Endothelial cell of umbilical vein (primary cell): ENCODE measurements around the gene TTBK1. TPM values are rescaled to one million over a fixed set of nuclear protein-coding genes. Genes with fewer than 3 reads are reported as not detected.

Experiments
- BruUV-seq: library from RNA; stranded (reverse); fragments of 400-500 nt; replicated peaks from 2 replicates; lab custom pipeline; 2021; lab: Mats Ljungman, UMichigan
- CTCF ChIA-PET: fragments of 300-600, 350-600 bp; sonication (Branson Sonifier 250); formaldehyde crosslinking; loops from one replicate; lab custom pipeline; 2021; ENCODE audit warnings: antibody characterized with exemption, inconsistent platforms; lab: Charles Lee
- POLR2A ChIA-PET: fragments of 300-600, 350-600 bp; sonication (Branson Sonifier 250); formaldehyde crosslinking; loops from one replicate; lab custom pipeline; 2021; ENCODE audit warnings: antibody characterized with exemption, inconsistent platforms; lab: Charles Lee
- DNase-seq: peaks from one replicate; pipeline ENCODE4 v3.0.0-alpha.2; 2011; ENCODE audit warnings: low read depth, low spot score
- FAIRE-seq: peaks from 2 replicates; lab custom pipeline; 2011; peaks lifted over from hg19 to GRCh38; lab: Jason Lieb, UNC
- H2AFZ ChIP-seq: 2 replicates; pipeline ENCODE4 v1.6.0; 2012; ENCODE audit warnings: low read depth, low read length, control low read depth, inconsistent platforms
- H3K27ac ChIP-seq: 2 replicates; pipeline ENCODE4 v1.5.1; 2011; ENCODE audit warnings: low read depth, mild to moderate bottlenecking, control low read depth, low read length, moderate library complexity; ENCODE audit not compliant: insufficient read depth
- H3K27me3 ChIP-seq, 2 experiments: 2 replicates each; pipeline versions ENCODE4 v1.6.0 to v1.6.1; 2011; ENCODE audit warnings: low read length in 2 of 2, mixed read lengths in 1 of 2; ENCODE audit not compliant: control insufficient read depth in 2 of 2, insufficient read depth in 2 of 2
- H3K36me3 ChIP-seq, 2 experiments: 2 replicates in 1 of 2; 3 replicates in 1 of 2; pipeline ENCODE4 v1.5.1; 2011; ENCODE audit warnings: low read length in 2 of 2, mild to moderate bottlenecking in 1 of 2, moderate library complexity in 1 of 2; ENCODE audit not compliant: control insufficient read depth in 2 of 2, insufficient read depth in 2 of 2; ENCODE audit errors: extremely low read depth in 1 of 2
- H3K4me1 ChIP-seq: 3 replicates; pipeline ENCODE4 v1.5.1; 2011; ENCODE audit warnings: mild to moderate bottlenecking, low read length; ENCODE audit not compliant: control insufficient read depth, insufficient read depth; ENCODE audit errors: extremely low read depth
- H3K4me2 ChIP-seq: 2 replicates; pipeline ENCODE4 v1.6.1; 2011; ENCODE audit warnings: low read length, control low read depth, mixed read lengths; ENCODE audit not compliant: insufficient read depth
- H3K4me3 ChIP-seq, 3 experiments: fragments of 200-600 bp in 1 of 3; sonication (generic), shearing (Covaris generic) in 1 of 3; replicated peaks in 1 of 3; 2 replicates each; pipeline ENCODE4 v1.5.1; 2011 to 2016; ENCODE audit warnings: control low read depth in 3 of 3, low read length in 3 of 3, mild to moderate bottlenecking in 2 of 3, inconsistent platforms in 1 of 3, low read depth in 1 of 3, moderate library complexity in 1 of 3; ENCODE audit not compliant: insufficient read depth in 1 of 3
- H3K79me2 ChIP-seq: 2 replicates; pipeline ENCODE4 v1.6.0; 2012; ENCODE audit warnings: low read length, inconsistent platforms; ENCODE audit not compliant: control insufficient read depth, insufficient read depth
- H3K9ac ChIP-seq: replicated peaks from 2 replicates; pipeline ENCODE3; 2011; ENCODE audit warnings: low read length, control low read depth; ENCODE audit not compliant: insufficient read depth; ENCODE audit errors: extremely low read depth
- H3K9me1 ChIP-seq: replicated peaks from 3 replicates; pipeline ENCODE4 v1.6.0; 2011; ENCODE audit warnings: mild to moderate bottlenecking, low read length; ENCODE audit not compliant: control insufficient read depth, insufficient read depth; ENCODE audit errors: extremely low read depth
- H3K9me3 ChIP-seq: replicated peaks from 2 replicates; pipeline ENCODE4 v1.5.1; 2012; ENCODE audit warnings: low read length, inconsistent platforms; ENCODE audit not compliant: control insufficient read depth, insufficient read depth
- H4K20me1 ChIP-seq: replicated peaks from 2 replicates; pipeline ENCODE3; 2011; ENCODE audit warnings: mild to moderate bottlenecking, low read length; ENCODE audit not compliant: control insufficient read depth, insufficient read depth; ENCODE audit errors: extremely low read depth
- CTCF ChIP-seq, 2 donors: IDR thresholded peaks; 1 replicate in 1 of 2; 2 replicates in 1 of 2; pipeline ENCODE4 v1.5.1; 2011; ENCODE audit warnings: low read length in 2 of 2, mild to moderate bottlenecking in 2 of 2, moderate library complexity in 2 of 2, control low read depth in 1 of 2, inconsistent platforms in 1 of 2, low read depth in 1 of 2; ENCODE audit not compliant: insufficient read depth in 1 of 2; ENCODE audit errors: extremely low read depth in 1 of 2
- FOS ChIP-seq: IDR thresholded peaks from 2 replicates; pipeline ENCODE4 v1.6.1; 2011; ENCODE audit warnings: mild to moderate bottlenecking, low read length, moderate library complexity, borderline replicate concordance; ENCODE audit not compliant: insufficient read depth
- JUN ChIP-seq: IDR thresholded peaks from 2 replicates; pipeline ENCODE4 v1.6.1; 2011; ENCODE audit warnings: borderline replicate concordance, low read depth; ENCODE audit not compliant: insufficient read length, insufficient read depth
- POLR2AphosphoS5 ChIP-seq: IDR thresholded peaks from 2 replicates; pipeline ENCODE4 v1.6.1; 2012; ENCODE audit warnings: low read depth, mild to moderate bottlenecking, control low read depth, low read length, moderate library complexity; ENCODE audit not compliant: insufficient read depth
- dilution Hi-C: fragments of 300-500 bp; cut with MboI; formaldehyde crosslinking; loops from one replicate; pipeline ENCODE4 v1.15.0; 2019; ENCODE audit warnings: low sequenced_read_pairs; ENCODE audit not compliant: extremely low pct_ligation_motif_present
- intact Hi-C: fragments of 100-400 bp; cut with micrococcal nuclease; formaldehyde crosslinking; loops from one replicate; pipeline ENCODE4 v1.10.0; 2022
- polyA plus RNA-seq, 4 experiments: library from polyadenylated mRNA; depleted of rRNA in 3 of 4; stranded (reverse) in 3 of 4; unstranded in 1 of 4; fragments of >200 nt; gene quantifications; 2 replicates each; pipeline versions ENCODE4 v1.2.1 to v1.2.3, GENCODE V29; 2011 to 2012; ENCODE audit warnings: missing spikeins in 1 of 4
- total RNA-seq: library from RNA; stranded (reverse); gene quantifications from 2 replicates; pipeline ENCODE4 v1.2.3, GENCODE V29; 2021

The TTBK1 gene
- total and polyA plus RNA-seq, 2 donors (not counting 3 experiments of a cell fraction or from before 2014, with no cell fraction given), result 0.06 TPM; not detected in 1

- Histone ChIP-seq H3K4me2 (no peak overlapping the region), H3K4me1 (no peaks in the 10 kb centered on the region), H4K20me1 (no peaks in the 10 kb centered on the region), H3K9me3 (no peaks in the 10 kb centered on the region), H3K27ac (no peak overlapping the region), H2AFZ (no peak overlapping the region), H3K27me3 (peaks cover 0 to 13% of the 10 kb centered on the region in 2 experiments), H3K4me3 (no peak overlapping the region), H3K9me1 (no peaks in the 10 kb centered on the region), H3K79me2 (no peaks in the 10 kb centered on the region), H3K9ac (no peak overlapping the region), H3K36me3 (no peaks in the 10 kb centered on the region)
- BruUV-seq, result no TSS peak
- dilution Hi-C loops, result no loop called here
- CTCF ChIA-PET, result interaction anchor here (1.0 kb wide), 1 partner anchor 35 kb away, joined by 3 read pairs; no protein-coding TSS in a partner anchor
- TF ChIP-seq JUN (no peak), POLR2AphosphoS5 (no peak), CTCF (IDR thresholded peaks at IDR 0.05; ENCODE audit: extremely low read depth in 1 of 2, insufficient read depth in 1 of 2, low read depth in 1 of 2, low read length in 2 of 2) (no peak), FOS (no peak)
- FAIRE-seq (no peak), DNase-seq (no peak)
- intact Hi-C loops, result no loop called here
- POLR2A ChIA-PET, result no interaction called here
These were observed 55.5 kb downstream of the TTBK1 start for GRCh38 chr6:43298565-43299337.
